ENCODE measurements around the gene CPTP. TPM values are rescaled to one million over a fixed set of nuclear protein-coding genes. Genes with fewer than 3 reads are reported as not detected.

CPTP gene

Small RNAs within 50 kb of the gene (small RNA-seq; reads per million reads assigned to genes)
- not detected for gene MIR6726

Data from skeletal muscle satellite cell (primary cell).